HUES48 (cell line): ENCODE results near the gene CACNA1I.

Experiments
- H3K27ac ChIP-seq: one replicate; pipeline ENCODE4 v1.7.0; 2013; ENCODE audit warnings: low read depth, low read length, inconsistent platforms
- H3K27me3 ChIP-seq: 2 replicates; pipeline ENCODE4 v1.6.1; 2013; ENCODE audit warnings: mild to moderate bottlenecking, low read length; ENCODE audit not compliant: control insufficient read depth, insufficient read depth
- H3K36me3 ChIP-seq: 2 replicates; pipeline ENCODE4 v1.6.1; 2013; ENCODE audit warnings: low read length; ENCODE audit not compliant: control insufficient read depth, insufficient read depth
- H3K4me1 ChIP-seq: 2 replicates; pipeline ENCODE4 v1.6.1; 2013; ENCODE audit warnings: mild to moderate bottlenecking, low read length; ENCODE audit not compliant: control insufficient read depth, insufficient read depth
- H3K4me3 ChIP-seq: 2 replicates; pipeline ENCODE4 v1.5.1; 2013; ENCODE audit warnings: mild to moderate bottlenecking, low read depth, low read length
- H3K9ac ChIP-seq: 2 replicates; pipeline ENCODE4 v1.6.1; 2013; ENCODE audit warnings: mild to moderate bottlenecking, low read depth, low read length, moderate library complexity
- H3K9me3 ChIP-seq: 2 replicates; pipeline ENCODE4 v1.6.1; 2013; ENCODE audit warnings: low read length; ENCODE audit not compliant: control insufficient read depth, insufficient read depth

The CACNA1I gene

DNA sequence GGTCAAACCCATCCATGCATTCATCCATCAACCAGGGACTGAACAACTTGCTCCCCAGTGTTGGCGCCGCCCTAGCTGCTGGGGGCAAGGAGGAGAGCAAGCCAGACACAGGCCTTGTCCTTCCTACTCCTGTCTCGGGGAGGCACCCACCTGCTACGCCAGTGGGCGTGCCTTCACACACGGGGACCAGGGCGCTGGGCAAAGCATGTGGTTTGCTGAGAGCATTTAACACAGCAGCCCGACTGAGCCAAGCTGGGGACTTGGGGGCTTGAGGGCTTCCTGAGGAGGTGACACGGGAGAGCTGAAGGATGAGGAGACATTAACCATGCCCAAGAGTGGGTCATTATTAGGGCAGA is 30.6 kb downstream of the CACNA1I start:
- H3K27me3 ChIP-seq = peaks cover 13% of the 10 kb centered on the region
- H3K9ac ChIP-seq = no peak overlapping the region
- H3K9me3 ChIP-seq = no peaks in the 10 kb centered on the region

DNA sequence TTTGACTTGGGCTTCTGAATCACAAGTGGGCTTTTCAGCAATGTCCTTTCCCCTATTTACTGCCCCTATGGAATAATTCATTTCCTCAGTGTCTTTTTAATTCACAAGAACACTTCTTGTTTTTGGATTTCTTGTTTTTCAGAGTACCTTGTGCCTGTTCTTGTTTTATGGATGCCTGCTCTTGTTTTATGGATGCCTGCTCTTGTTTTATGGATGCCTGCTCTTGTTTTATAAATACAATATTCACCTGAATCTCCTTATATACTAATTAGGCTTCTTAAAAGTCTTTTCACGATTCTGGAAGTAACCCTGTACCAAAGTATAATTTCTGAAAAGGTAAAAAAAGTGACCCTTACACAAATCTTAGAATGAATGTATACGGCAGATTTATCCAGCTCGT is 32.8 kb downstream of the CACNA1I start:
- H3K27ac ChIP-seq = no peak overlapping the region
- H3K4me1 ChIP-seq = peaks cover 4% of the 10 kb centered on the region; the same call in 1 of the 2 replicates
- no peaks in the 10 kb centered on the region for H3K36me3 ChIP-seq
- no peak overlapping the region for H3K4me3 ChIP-seq
- H3K9me3 ChIP-seq = no peaks in the 10 kb centered on the region
- peaks cover 4% of the 10 kb centered on the region; the same call in 1 of the 2 replicates for H3K27me3 ChIP-seq
- H3K9ac ChIP-seq = no peak overlapping the region

More for the DNA sequence above, 30.6 kb downstream of the CACNA1I start:
- Histone ChIP-seq H3K4me1 (peaks cover 3% of the 10 kb centered on the region; the same call in 1 of the 2 replicates), H3K27ac (no peak overlapping the region), H3K4me3 (no peak overlapping the region), H3K36me3 (no peaks in the 10 kb centered on the region)

DNA sequence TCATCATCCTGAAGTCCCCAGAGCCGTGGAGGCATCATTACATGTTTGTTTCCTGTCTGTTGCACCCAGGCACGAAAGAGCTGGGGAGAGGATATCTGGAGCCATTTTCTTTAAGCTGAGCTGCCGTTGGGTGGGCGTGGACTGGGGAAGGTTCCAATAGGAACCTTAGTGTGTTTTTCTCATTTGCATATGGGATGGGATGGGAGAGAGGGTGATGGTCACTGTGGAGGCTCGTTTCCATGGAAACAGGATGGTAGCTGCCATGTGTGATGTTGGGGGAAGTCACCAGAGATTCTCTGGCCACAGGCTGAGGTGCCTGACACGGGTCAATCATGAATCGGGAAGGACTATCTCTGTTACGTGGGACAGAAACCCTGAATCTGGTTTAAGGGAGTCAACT is 39.7 kb downstream of the CACNA1I start:
- Histone ChIP-seq H3K4me1 (0 out of 2 replicates have a peak, but pooled peaks cover 4% of the 10 kb centered on the region), H3K27ac (no peak overlapping the region), H3K4me3 (no peak overlapping the region), H3K9me3 (no peaks in the 10 kb centered on the region), H3K36me3 (no peaks in the 10 kb centered on the region), H3K9ac (no peak overlapping the region), H3K27me3 (no peaks in the 10 kb centered on the region)

DNA sequence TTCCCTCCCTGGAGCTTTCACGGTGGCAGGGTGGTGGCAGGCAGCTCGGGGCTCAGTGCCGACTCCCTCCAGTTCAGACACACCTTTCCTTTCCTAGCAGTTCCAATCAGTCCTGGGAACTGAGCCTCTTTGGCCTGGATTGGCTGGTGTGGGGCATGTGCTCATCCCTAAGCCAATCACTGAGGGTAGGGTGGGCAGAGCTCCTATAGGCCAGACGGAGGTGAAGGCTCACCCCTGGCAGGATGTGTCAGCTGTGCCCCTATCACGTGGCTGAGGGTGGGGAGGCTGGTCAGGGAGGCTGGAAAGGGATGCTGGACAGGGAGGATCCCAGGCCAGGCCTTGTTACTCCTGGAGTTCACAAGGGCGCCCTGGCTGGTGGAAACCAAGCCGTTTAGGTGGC is 40.2 kb downstream of the CACNA1I start:
- no peak overlapping the region for H3K9ac ChIP-seq
- H3K9me3 ChIP-seq = no peaks in the 10 kb centered on the region
- no peaks in the 10 kb centered on the region for H3K36me3 ChIP-seq
- no peak overlapping the region for H3K4me3 ChIP-seq
- no peak overlapping the region for H3K27ac ChIP-seq
- H3K27me3 ChIP-seq = no peaks in the 10 kb centered on the region
- H3K4me1 ChIP-seq = 0 out of 2 replicates have a peak, but pooled peaks cover 4% of the 10 kb centered on the region

DNA sequence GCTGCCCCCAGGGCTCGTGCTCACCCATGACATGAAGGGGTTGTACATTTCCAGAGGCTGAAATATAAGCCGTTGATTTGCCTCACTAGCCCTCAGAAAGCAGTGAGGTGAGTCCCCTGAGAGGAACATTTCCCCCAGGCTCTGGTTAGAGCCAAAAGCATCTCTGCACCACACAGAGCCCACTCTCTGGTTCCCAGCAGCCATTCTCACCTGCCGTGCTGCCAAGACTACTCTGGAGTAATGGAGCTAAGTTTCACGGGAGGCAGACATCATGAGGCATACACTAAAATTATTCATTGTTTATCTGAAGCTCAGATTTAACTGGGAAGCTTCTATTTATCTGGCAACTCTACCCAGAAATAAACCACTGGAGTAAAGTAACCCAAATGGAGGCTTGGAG is 40.8 kb downstream of the CACNA1I start:
- no peaks in the 10 kb centered on the region for H3K9me3 ChIP-seq
- H3K27me3 ChIP-seq = no peaks in the 10 kb centered on the region
- H3K4me3 ChIP-seq = no peak overlapping the region
- 0 out of 2 replicates have a peak, but pooled peaks cover 4% of the 10 kb centered on the region for H3K4me1 ChIP-seq
- no peak overlapping the region for H3K9ac ChIP-seq
- H3K27ac ChIP-seq = no peak overlapping the region
- H3K36me3 ChIP-seq = no peaks in the 10 kb centered on the region

DNA sequence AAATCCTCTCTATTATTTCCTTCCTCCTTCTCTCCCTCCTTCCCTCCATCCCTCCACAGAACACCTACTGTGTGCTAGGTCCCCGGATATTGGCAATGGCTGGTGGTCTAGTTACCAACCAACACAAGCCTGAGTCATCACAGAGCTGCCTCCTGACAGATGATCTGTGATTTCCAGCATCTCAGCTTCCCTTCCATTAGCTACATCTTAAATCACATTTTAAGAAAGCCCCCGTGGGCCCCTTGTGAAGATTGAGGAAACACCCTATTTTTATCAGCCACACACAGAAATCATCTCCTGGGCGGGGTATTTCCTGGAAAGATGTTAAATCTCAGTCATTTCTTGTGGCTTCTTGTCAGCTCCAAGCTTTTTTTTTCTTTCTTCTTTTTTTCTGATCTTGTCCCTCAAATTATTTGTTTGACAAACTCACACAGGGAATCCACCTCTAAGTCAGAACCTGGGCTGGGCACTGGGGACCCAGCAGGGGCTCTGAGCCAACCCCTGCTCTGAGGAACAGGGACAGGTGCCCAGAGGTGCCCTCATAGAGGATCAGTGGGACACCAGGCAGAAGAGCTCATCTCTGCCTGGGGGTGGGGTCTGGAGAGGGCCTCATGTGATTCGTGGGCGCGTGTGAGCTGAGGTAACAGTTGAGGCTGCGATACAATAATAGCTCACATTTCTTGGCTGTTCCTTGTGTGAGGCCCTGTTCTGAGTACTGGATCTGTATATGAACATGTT is 42.4 kb downstream of the CACNA1I start:
- Histone ChIP-seq H3K27me3 (no peaks in the 10 kb centered on the region), H3K36me3 (no peaks in the 10 kb centered on the region), H3K27ac (no peak overlapping the region), H3K4me1 (0 out of 2 replicates have a peak, but pooled peaks cover 6% of the 10 kb centered on the region), H3K9me3 (no peaks in the 10 kb centered on the region), H3K4me3 (no peak overlapping the region), H3K9ac (no peak overlapping the region)

DNA sequence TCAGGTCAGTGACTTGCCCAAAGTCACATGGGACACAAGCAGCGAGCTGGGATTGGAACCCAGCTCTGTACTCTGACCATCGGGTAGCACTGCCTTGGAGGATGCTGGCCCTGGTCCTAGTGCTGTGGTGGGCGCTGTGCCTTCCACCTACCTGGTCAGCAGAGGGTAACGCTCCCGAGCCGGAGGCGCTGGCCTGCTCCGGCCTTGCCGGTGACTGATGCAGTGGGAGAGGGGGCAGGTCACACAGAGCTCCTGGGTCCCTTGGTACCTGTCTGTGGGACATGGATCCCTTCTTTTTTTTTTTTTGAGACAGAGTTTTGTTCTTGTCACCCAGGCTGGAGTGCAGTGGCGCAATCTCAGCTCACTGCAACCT is 43.0 kb downstream of the CACNA1I start:
- no peak overlapping the region for H3K9ac ChIP-seq
- no peak overlapping the region for H3K27ac ChIP-seq
- 0 out of 2 replicates have a peak, but pooled peaks cover 6% of the 10 kb centered on the region for H3K4me1 ChIP-seq
- H3K27me3 ChIP-seq = no peaks in the 10 kb centered on the region
- H3K36me3 ChIP-seq = no peaks in the 10 kb centered on the region
- no peaks in the 10 kb centered on the region for H3K9me3 ChIP-seq
- no peak overlapping the region for H3K4me3 ChIP-seq

DNA sequence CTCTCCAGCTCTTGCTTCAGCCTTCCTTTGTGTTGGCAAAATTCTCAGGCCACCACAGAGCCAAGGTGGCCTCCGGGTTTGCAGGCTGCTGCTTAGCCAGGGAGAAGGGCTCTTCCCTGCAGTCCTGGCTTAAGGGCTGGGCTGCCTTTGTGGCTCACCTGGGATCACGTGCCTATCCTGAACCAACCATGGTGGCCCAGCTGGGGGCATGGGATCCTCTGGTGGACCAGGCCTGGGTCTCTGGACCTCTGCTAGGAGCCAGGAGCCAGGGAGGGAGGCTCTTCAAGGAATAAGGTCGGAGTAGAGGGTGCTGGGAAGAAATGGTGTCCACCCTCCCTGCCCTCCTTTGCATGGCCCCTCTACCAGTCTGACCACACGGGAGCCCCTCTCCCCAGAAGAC is 43.9 kb downstream of the CACNA1I start:
- Histone ChIP-seq H3K27me3 (no peaks in the 10 kb centered on the region), H3K9me3 (no peaks in the 10 kb centered on the region), H3K4me3 (no peak overlapping the region), H3K27ac (no peak overlapping the region), H3K9ac (no peak overlapping the region), H3K36me3 (no peaks in the 10 kb centered on the region), H3K4me1 (0 out of 2 replicates have a peak, but pooled peaks cover 6% of the 10 kb centered on the region)

DNA sequence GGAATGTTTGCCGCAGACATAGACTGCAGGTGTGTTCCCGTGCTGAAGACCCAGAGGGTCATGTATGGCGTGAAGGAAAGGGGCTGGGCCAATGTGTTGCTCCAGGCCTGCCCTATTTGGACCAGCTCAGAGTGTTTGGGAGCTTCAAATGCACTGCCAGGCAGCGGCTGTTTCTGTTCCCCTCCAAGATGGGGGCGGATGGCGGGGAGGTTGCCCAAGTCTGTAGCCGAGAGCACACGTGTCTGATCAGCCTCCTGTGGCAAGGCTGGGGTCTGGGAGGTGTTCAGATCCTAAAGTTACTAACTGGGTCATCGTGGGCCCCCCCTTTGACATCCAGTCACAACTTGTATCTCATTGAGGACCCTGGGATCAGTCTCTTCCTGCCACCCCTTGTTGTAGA is 45.5 kb downstream of the CACNA1I start:
- Histone ChIP-seq H3K4me1 (0 out of 2 replicates have a peak, but pooled peaks cover 6% of the 10 kb centered on the region), H3K36me3 (no peaks in the 10 kb centered on the region), H3K9me3 (no peaks in the 10 kb centered on the region), H3K27me3 (no peaks in the 10 kb centered on the region), H3K27ac (no peak overlapping the region), H3K4me3 (no peak overlapping the region), H3K9ac (no peak overlapping the region)

DNA sequence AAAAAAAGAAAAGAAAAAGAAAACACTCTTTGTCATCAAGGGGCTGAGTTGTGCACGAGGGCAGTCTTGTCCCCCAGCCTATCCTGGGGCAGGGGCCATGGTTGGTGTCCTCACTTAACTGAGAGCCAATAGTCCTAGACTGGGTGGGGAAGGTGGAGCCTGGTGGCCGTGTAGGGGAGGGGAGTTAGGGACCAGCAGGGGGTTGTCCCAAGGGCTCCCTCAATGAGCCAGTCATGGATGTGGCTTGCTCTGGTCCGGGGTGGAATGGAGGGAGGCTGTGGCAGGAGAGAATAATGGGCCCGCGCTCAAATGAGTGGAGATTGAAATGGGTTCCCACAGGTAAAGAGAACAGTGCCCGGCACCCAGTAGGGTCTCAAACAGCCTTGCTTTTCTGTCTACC is 46.2 kb downstream of the CACNA1I start:
- no peak overlapping the region for H3K27ac ChIP-seq
- H3K36me3 ChIP-seq = no peaks in the 10 kb centered on the region
- H3K9me3 ChIP-seq = no peaks in the 10 kb centered on the region
- no peak overlapping the region for H3K9ac ChIP-seq
- H3K4me1 ChIP-seq = 0 out of 2 replicates have a peak, but pooled peaks cover 6% of the 10 kb centered on the region
- H3K4me3 ChIP-seq = no peak overlapping the region
- H3K27me3 ChIP-seq = no peaks in the 10 kb centered on the region

DNA sequence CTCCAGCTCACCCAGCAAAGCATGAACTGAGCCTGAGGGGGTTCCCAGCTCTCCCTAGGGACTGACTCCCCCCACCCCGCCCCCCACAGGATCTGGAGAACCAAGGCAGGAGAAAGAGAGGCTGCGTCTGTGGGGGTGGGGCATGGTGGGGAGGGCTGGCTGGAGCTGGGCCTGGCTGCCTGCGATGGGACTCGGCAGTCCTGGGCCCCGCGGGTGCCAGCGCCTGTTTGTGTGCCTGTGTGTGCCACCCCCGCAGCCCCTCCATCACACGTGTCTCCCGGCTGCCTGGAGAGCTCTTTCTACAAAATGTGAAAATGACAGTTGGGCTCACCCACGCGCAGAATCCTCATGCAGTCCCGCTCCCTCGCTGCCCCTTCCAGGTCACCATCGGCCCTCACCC is 46.8 kb downstream of the CACNA1I start:
- Histone ChIP-seq H3K27me3 (no peaks in the 10 kb centered on the region), H3K36me3 (no peaks in the 10 kb centered on the region), H3K9me3 (no peaks in the 10 kb centered on the region), H3K27ac (no peak overlapping the region), H3K9ac (no peak overlapping the region), H3K4me3 (no peak overlapping the region), H3K4me1 (0 out of 2 replicates have a peak, but pooled peaks cover 6% of the 10 kb centered on the region)
